Measurements from ENCODE around the gene FAH.
"Not testable (repeated sequence)": the region's sequence is repeated elsewhere in the genome, so short reads cannot be mapped to it uniquely, and the experiment has no call there.

Gene FAH

GRCh38 chr15:80151576-80151975 is 1.2 kb upstream of the FAH start:
- DNase-seq (ENCODE audit: low spot score), result no peak

GRCh38 chr15:80152180-80152895 is 461 bp upstream of the FAH start:
- peak; percentile 95 for DNase-seq (ENCODE audit: low spot score)

- DNase-seq (ENCODE audit: low spot score), result no peak
Measured at GRCh38 chr15:80153900-80154299, 1.1 kb downstream of the FAH start.

GRCh38 chr15:80154336-80154735 is 1.5 kb downstream of the FAH start:
- no peak for DNase-seq (ENCODE audit: low spot score)

GRCh38 chr15:80155001-80155377 is 2.2 kb downstream of the FAH start:
- DNase-seq (ENCODE audit: low spot score), result no peak

GRCh38 chr15:80155378-80156175 is 2.8 kb downstream of the FAH start:
- not testable (repeated sequence) for DNase-seq (ENCODE audit: low spot score)

- no peak for DNase-seq (ENCODE audit: low spot score)
Measured at GRCh38 chr15:80156176-80156720, 3.4 kb downstream of the FAH start.

- no peak for DNase-seq (ENCODE audit: low spot score)
Measured at GRCh38 chr15:80157215-80157614, 4.4 kb downstream of the FAH start.

- no peak for DNase-seq (ENCODE audit: low spot score)
Measured at GRCh38 chr15:80159301-80159700, 6.5 kb downstream of the FAH start.

- no peak for DNase-seq (ENCODE audit: low spot score)
Measured at GRCh38 chr15:80159811-80160569, 7.2 kb downstream of the FAH start.

- no peak for DNase-seq (ENCODE audit: low spot score)
Measured at GRCh38 chr15:80160570-80161156, 7.9 kb downstream of the FAH start.

- DNase-seq (ENCODE audit: low spot score), result no peak
Measured at GRCh38 chr15:80161468-80162016, 8.7 kb downstream of the FAH start.

- DNase-seq (ENCODE audit: low spot score), result no peak
Measured at GRCh38 chr15:80162059-80162554, 9.3 kb downstream of the FAH start.

- no peak for DNase-seq (ENCODE audit: low spot score)
Measured at GRCh38 chr15:80163217-80163616, 10.4 kb downstream of the FAH start.

GRCh38 chr15:80163897-80164296 is 11.1 kb downstream of the FAH start:
- no peak for DNase-seq (ENCODE audit: low spot score)

GRCh38 chr15:80167936-80168335 is 15.1 kb downstream of the FAH start:
- DNase-seq (ENCODE audit: low spot score), result no peak

- DNase-seq (ENCODE audit: low spot score), result no peak
Measured at GRCh38 chr15:80168421-80168820, 15.6 kb downstream of the FAH start.

- no peak for DNase-seq (ENCODE audit: low spot score)
Measured at GRCh38 chr15:80169768-80170357, 17.1 kb downstream of the FAH start.

- no peak for DNase-seq (ENCODE audit: low spot score)
Measured at GRCh38 chr15:80170596-80170995, 17.8 kb downstream of the FAH start.

GRCh38 chr15:80171787-80172186 is 19.0 kb downstream of the FAH start:
- no peak for DNase-seq (ENCODE audit: low spot score)

- no peak for DNase-seq (ENCODE audit: low spot score)
Measured at GRCh38 chr15:80172401-80172800, 19.6 kb downstream of the FAH start.
